H1 (cell line): ENCODE measurements around the gene OPHN1. TPM values are rescaled to one million over a fixed set of nuclear protein-coding genes. Genes with fewer than 3 reads are reported as not detected.

Source experiments
- CTCF ChIA-PET: fragments of 300-600 bp; sonication (Branson Sonifier 250); formaldehyde crosslinking; loops from one replicate; lab custom pipeline; 2021; ENCODE audit not compliant: partially characterized antibody; lab: Charles Lee
- POLR2A ChIA-PET: fragments of 300-600 bp; sonication (Branson Sonifier 250); formaldehyde crosslinking; loops from one replicate; lab custom pipeline; 2021; ENCODE audit warnings: inconsistent platforms; ENCODE audit not compliant: partially characterized antibody; lab: Charles Lee
- DNase-seq, 2 experiments: peaks; one replicate each; pipeline versions ENCODE4 v3.0.0 to v3.0.0-alpha.2; 2010 to 2022; ENCODE audit warnings: low spot score in 2 of 2, low read depth in 1 of 2, mixed read lengths in 1 of 2
- FAIRE-seq: peaks from 2 replicates; lab custom pipeline; 2011; peaks lifted over from hg19 to GRCh38; lab: Jason Lieb, UNC
- H2AFZ ChIP-seq: 2 replicates; pipeline ENCODE4 v1.8.1; 2012; ENCODE audit warnings: low read length, inconsistent platforms
- H2AK5ac ChIP-seq: 2 replicates; pipeline ENCODE4 v1.6.1; 2013; ENCODE audit warnings: low read depth, low read length
- H2BK120ac ChIP-seq: replicated peaks from 2 replicates; pipeline ENCODE3; 2013; ENCODE audit warnings: low read depth, low read length, inconsistent platforms
- H2BK12ac ChIP-seq: 2 replicates; pipeline ENCODE4 v1.6.1; 2013; ENCODE audit warnings: low read depth, low read length
- H2BK15ac ChIP-seq: 2 replicates; pipeline ENCODE4 v1.6.1; 2013; ENCODE audit warnings: low read length
- H2BK20ac ChIP-seq: 2 replicates; pipeline ENCODE4 v1.6.1; 2013; ENCODE audit warnings: low read length
- H2BK5ac ChIP-seq: 2 replicates; pipeline ENCODE4 v1.6.1; 2013; ENCODE audit warnings: low read depth, low read length
- H3K14ac ChIP-seq: 2 replicates; pipeline ENCODE4 v1.6.1; 2013; ENCODE audit warnings: inconsistent platforms; ENCODE audit not compliant: insufficient read length
- H3K18ac ChIP-seq: 2 replicates; pipeline ENCODE4 v1.6.1; 2013; ENCODE audit warnings: low read length; ENCODE audit errors: extremely low read depth
- H3K23ac ChIP-seq: 2 replicates; pipeline ENCODE4 v1.6.1; 2013; ENCODE audit warnings: inconsistent platforms; ENCODE audit not compliant: insufficient read length
- H3K23me2 ChIP-seq: 2 replicates; pipeline ENCODE4 v1.6.1; 2013; ENCODE audit warnings: low read depth, low read length
- H3K27ac ChIP-seq: 2 replicates; pipeline ENCODE4 v1.6.1; 2011; ENCODE audit warnings: low read depth, low read length, inconsistent platforms
- H3K27me3 ChIP-seq, 4 experiments: replicated peaks in 1 of 4; 1 replicate in 1 of 4; 2 replicates in 3 of 4; pipeline versions ENCODE4 v1.6.1 to v1.8.1; 2011 to 2013; ENCODE audit warnings: low read length in 3 of 4, mild to moderate bottlenecking in 3 of 4, inconsistent platforms in 2 of 4, mixed read lengths in 2 of 4, moderate library complexity in 1 of 4; ENCODE audit not compliant: control insufficient read depth in 3 of 4, insufficient read depth in 3 of 4; ENCODE audit errors: extremely low read depth in 1 of 4
- H3K36me3 ChIP-seq, 4 experiments: 2 replicates each; pipeline versions ENCODE4 v1.6.1 to v1.8.1; 2011 to 2013; ENCODE audit warnings: mild to moderate bottlenecking in 4 of 4, low read length in 3 of 4, moderate library complexity in 2 of 4, control low read depth in 1 of 4, inconsistent platforms in 1 of 4; ENCODE audit not compliant: insufficient read depth in 4 of 4, control insufficient read depth in 2 of 4
- H3K4ac ChIP-seq: replicated peaks from 2 replicates; pipeline ENCODE3; 2013; ENCODE audit warnings: low read length, low read depth, mixed read lengths, inconsistent platforms; ENCODE audit not compliant: insufficient read length
- H3K4me1 ChIP-seq, 4 experiments: replicated peaks in 1 of 4; 1 replicate in 1 of 4; 2 replicates in 3 of 4; pipeline versions ENCODE4 v1.6.1 to v1.8.1; 2011 to 2013; ENCODE audit warnings: low read length in 3 of 4, inconsistent platforms in 2 of 4, mixed read lengths in 1 of 4; ENCODE audit not compliant: insufficient read depth in 4 of 4, control insufficient read depth in 3 of 4
- H3K4me2 ChIP-seq, 2 experiments: 2 replicates each; pipeline versions ENCODE4 v1.6.1 to v1.8.1; 2011 to 2013; ENCODE audit warnings: low read depth in 2 of 2, low read length in 2 of 2, control low read depth in 1 of 2, inconsistent platforms in 1 of 2, mild to moderate bottlenecking in 1 of 2; ENCODE audit not compliant: insufficient read depth in 1 of 2
- H3K4me3 ChIP-seq, 4 experiments: fragments of 200-600, 300-600 bp in 1 of 4; sonication (generic), shearing (Covaris generic), sonication (Bioruptor Twin) in 1 of 4; 2 replicates each; pipeline versions ENCODE4 v1.5.1 to v1.8.1; 2011 to 2016; ENCODE audit warnings: low read length in 4 of 4, low read depth in 3 of 4, control low read depth in 2 of 4, inconsistent platforms in 2 of 4, mild to moderate bottlenecking in 2 of 4, mixed read lengths in 1 of 4, moderate library complexity in 1 of 4; ENCODE audit not compliant: insufficient read depth in 2 of 4; ENCODE audit errors: extremely low read depth in 1 of 4
- H3K56ac ChIP-seq: replicated peaks from 2 replicates; pipeline ENCODE3; 2013; ENCODE audit warnings: low read depth, mild to moderate bottlenecking, mixed read lengths, low read length, inconsistent platforms; ENCODE audit not compliant: insufficient read length
- H3K79me1 ChIP-seq: 2 replicates; pipeline ENCODE4 v1.6.1; 2013; ENCODE audit warnings: low read depth, low read length, control low read depth
- H3K79me2 ChIP-seq, 2 experiments: 2 replicates each; pipeline versions ENCODE4 v1.6.1 to v1.8.1; 2012 to 2013; ENCODE audit warnings: low read length in 2 of 2, mild to moderate bottlenecking in 2 of 2, inconsistent platforms in 1 of 2; ENCODE audit not compliant: insufficient read depth in 2 of 2, control insufficient read depth in 1 of 2
- H3K9ac ChIP-seq, 4 experiments: replicated peaks in 1 of 4; 1 replicate in 1 of 4; 2 replicates in 3 of 4; pipeline versions ENCODE4 v1.6.1 to v1.8.1; 2011 to 2013; ENCODE audit warnings: low read depth in 3 of 4, low read length in 3 of 4, control low read depth in 2 of 4, mild to moderate bottlenecking in 2 of 4, moderate library complexity in 2 of 4, inconsistent platforms in 1 of 4; ENCODE audit errors: extremely low read depth in 1 of 4
- H3K9me3 ChIP-seq, 2 experiments: 2 replicates each; pipeline versions ENCODE4 v1.6.1 to v1.8.1; 2012 to 2013; ENCODE audit warnings: mild to moderate bottlenecking in 2 of 2, moderate library complexity in 2 of 2, control low read depth in 1 of 2, inconsistent platforms in 1 of 2, low read depth in 1 of 2, low read length in 1 of 2, mixed read lengths in 1 of 2; ENCODE audit not compliant: insufficient read depth in 2 of 2
- H4K20me1 ChIP-seq, 2 experiments: replicated peaks in 1 of 2; 2 replicates each; pipeline versions ENCODE3 to v1.8.1; 2011 to 2013; ENCODE audit warnings: inconsistent platforms in 2 of 2, low read length in 2 of 2, mild to moderate bottlenecking in 1 of 2; ENCODE audit not compliant: insufficient read depth in 2 of 2, control insufficient read depth in 1 of 2
- H4K5ac ChIP-seq: 2 replicates; pipeline ENCODE4 v1.6.1; 2013; ENCODE audit warnings: low read length, low read depth, mixed read lengths, inconsistent platforms; ENCODE audit not compliant: insufficient read length
- H4K8ac ChIP-seq: 2 replicates; pipeline ENCODE4 v1.8.0; 2013; ENCODE audit warnings: mild to moderate bottlenecking, moderate library complexity, low read length, inconsistent platforms; ENCODE audit not compliant: insufficient read depth; ENCODE audit errors: extremely low read depth
- H4K91ac ChIP-seq: replicated peaks from 2 replicates; pipeline ENCODE3; 2013; ENCODE audit warnings: low read length, mixed read lengths, inconsistent platforms; ENCODE audit not compliant: insufficient read length
- ASH2L ChIP-seq: fragments of 200-600, 300-600 bp; sonication (generic); IDR thresholded peaks from one replicate; pipeline ENCODE4 v1.7.1; 2017; ENCODE audit warnings: low read length
- BACH1 ChIP-seq: IDR thresholded peaks from 2 replicates; pipeline ENCODE4 v1.6.1; 2012; ENCODE audit warnings: low read length, improper control_type of control experiment
- CBX5 ChIP-seq: fragments of 300-800, 300-1000 bp; sonication (generic); IDR thresholded peaks from 2 replicates; pipeline ENCODE4 v1.7.1; 2016; ENCODE audit warnings: antibody characterized with exemption, low read length, low read depth
- CEBPB ChIP-seq: IDR thresholded peaks from 2 replicates; pipeline ENCODE4 v1.6.1; 2012; ENCODE audit warnings: low read depth, low read length
- CREB1 ChIP-seq: IDR thresholded peaks from 2 replicates; pipeline ENCODE4 v1.6.1; 2012; ENCODE audit warnings: inconsistent platforms
- EZH2 ChIP-seq: fragments of 200-600 bp; sonication (generic); IDR thresholded peaks from 2 replicates; pipeline ENCODE4 v1.7.1; 2012; ENCODE audit warnings: low read depth, mild to moderate bottlenecking, moderate library complexity, low read length, inconsistent platforms; ENCODE audit not compliant: severe bottlenecking
- HDAC2 ChIP-seq, 2 experiments: fragments of 300-600 bp in 1 of 2; sonication (generic) in 1 of 2; IDR thresholded peaks; 2 replicates each; pipeline ENCODE4 v1.6.1; 2011 to 2012; ENCODE audit warnings: low read depth in 2 of 2, low read length in 2 of 2, mild to moderate bottlenecking in 2 of 2, moderate library complexity in 2 of 2, borderline replicate concordance in 1 of 2, inconsistent platforms in 1 of 2
- HDAC6 ChIP-seq: IDR thresholded peaks from one replicate; pipeline ENCODE4 v1.7.1; 2012; ENCODE audit warnings: low read depth, mild to moderate bottlenecking, inconsistent platforms, low read length, moderate library complexity
- KDM4A ChIP-seq: IDR thresholded peaks from one replicate; pipeline ENCODE4 v1.7.1; 2012; ENCODE audit warnings: low read depth, mild to moderate bottlenecking, moderate library complexity, low read length, inconsistent platforms; ENCODE audit not compliant: severe bottlenecking
- MAFK ChIP-seq: IDR thresholded peaks from 2 replicates; pipeline ENCODE4 v1.6.1; 2012; ENCODE audit warnings: low read depth, mild to moderate bottlenecking, improper control_type of control experiment, low read length
- POLR2AphosphoS5 ChIP-seq: IDR thresholded peaks from 2 replicates; pipeline ENCODE4 v1.6.1; 2011; ENCODE audit warnings: low read depth, low read length
- RAD21 ChIP-seq, 2 experiments: IDR thresholded peaks in 1 of 2; conservative IDR thresholded peaks in 1 of 2; 2 replicates each; pipeline ENCODE4 v1.6.1; 2011; ENCODE audit warnings: low read depth in 2 of 2, low read length in 2 of 2, improper control_type of control experiment in 1 of 2, inconsistent platforms in 1 of 2, mild to moderate bottlenecking in 1 of 2, moderate library complexity in 1 of 2
- SP1 ChIP-seq: IDR thresholded peaks from 2 replicates; pipeline ENCODE4 v1.6.1; 2011; ENCODE audit warnings: low read depth, low read length
- ZNF274 ChIP-seq: IDR thresholded peaks from 2 replicates; pipeline ENCODE4 v1.7.0; 2012; ENCODE audit warnings: low read length, borderline replicate concordance; ENCODE audit errors: extremely low read depth
- WGBS, 2 experiments: shearing (Covaris generic) in 1 of 2; methylation state at CpG; one replicate each; pipeline versions ENCODE4 v1.1.6 to v1.1.7; 2013 to 2015; ENCODE audit warnings: low lambda C conversion rate in 2 of 2, mixed read lengths in 2 of 2, inconsistent platforms in 1 of 2, low coverage in 1 of 2, missing lambda C conversion rate in 1 of 2; ENCODE audit not compliant: insufficient replicate concordance in 2 of 2, insufficient coverage in 1 of 2, insufficient read length in 1 of 2; ENCODE audit errors: extremely low coverage in 1 of 2, missing lambda C conversion rate in 1 of 2; 5-methylcytosine and 5-hydroxymethylcytosine counted together
- polyA plus RNA-seq, 7 experiments: library from polyadenylated mRNA; depleted of rRNA in 3 of 7; stranded (reverse) in 5 of 7; unstranded in 2 of 7; fragments of >200 nt in 5 of 7; fragments of 200-250 nt in 2 of 7; gene quantifications; 1 replicate in 5 of 7; 2 replicates in 1 of 7; 4 replicates in 1 of 7; pipeline versions ENCODE4 v1.2.1 to v1.2.3, GENCODE V29; 2011 to 2013; ENCODE audit warnings: missing spikeins in 2 of 7, mixed read lengths in 2 of 7
- total RNA-seq: library from RNA; stranded (reverse); fragmentation: NEBNext Ultra II Directional; extraction: Animal tissue kit (Norgen Biotek cat#: 25700); gene quantifications from 2 replicates; pipeline ENCODE4 v1.2.1, GENCODE V29; 2021
- TF ChIP-seq, protein P1 (sequence below): IDR thresholded peaks from 2 replicates; pipeline ENCODE4 v1.6.1; 2011; ENCODE audit warnings: low read depth, mild to moderate bottlenecking, low read length; ENCODE audit not compliant: insufficient read depth

Gene OPHN1
- total and polyA plus RNA-seq, 2 of the 8 experiments (the other 6 are each of a cell fraction or from before 2014, with no cell fraction given), result 1.2 to 3.5 TPM

DNA sequence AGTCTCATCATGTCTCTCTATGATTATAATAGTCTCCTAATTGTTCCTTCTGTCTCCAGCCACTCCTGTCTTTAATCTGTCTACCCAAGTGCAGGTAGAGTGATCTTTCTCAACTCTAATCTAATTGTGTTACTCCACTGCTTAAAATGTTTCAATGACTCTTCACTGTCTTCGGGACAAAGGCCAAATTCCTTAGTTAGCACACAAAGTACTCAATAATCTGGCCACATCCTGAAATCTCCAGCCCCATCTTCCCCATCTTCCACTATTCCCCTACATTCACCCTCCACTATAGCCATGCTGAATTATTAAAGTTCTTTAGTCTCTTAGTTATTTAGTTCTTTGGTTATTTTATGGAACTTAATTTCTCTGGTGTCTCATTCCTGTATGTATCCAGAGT, 353.3 kb downstream of the OPHN1 start:
- CTCF ChIA-PET, result no interaction called here
- H3K4me2 ChIP-seq, result no peak overlapping the region
- H3K27me3 ChIP-seq, result no peaks in the 10 kb centered on the region
- TF ChIP-seq CBX5, result no peak
- TF ChIP-seq POLR2AphosphoS5, result no peak
- TF ChIP-seq EZH2, result no peak
- no peak for TF ChIP-seq HDAC6
- no peak for TF ChIP-seq BACH1
- TF ChIP-seq ASH2L, result no peak
- TF ChIP-seq KDM4A, result no peak
- TF ChIP-seq SP1, result no peak
- TF ChIP-seq ZNF274, result no peak
- no peak for TF ChIP-seq RAD21 (IDR thresholded peaks at IDR 0.05 in 1 of 2, conservative IDR thresholded peaks at IDR 0.05 in 1 of 2; ENCODE audit: low read depth in 2 of 2, low read length in 2 of 2)
- no peak for TF ChIP-seq MAFK
- TF ChIP-seq CEBPB, result no peak
- TF ChIP-seq HDAC2 (IDR thresholded peaks at IDR 0.05; ENCODE audit: borderline replicate concordance in 1 of 2, low read depth in 2 of 2, low read length in 2 of 2), result no peak
- TF ChIP-seq CREB1, result no peak
- TF ChIP-seq, protein P1, sequence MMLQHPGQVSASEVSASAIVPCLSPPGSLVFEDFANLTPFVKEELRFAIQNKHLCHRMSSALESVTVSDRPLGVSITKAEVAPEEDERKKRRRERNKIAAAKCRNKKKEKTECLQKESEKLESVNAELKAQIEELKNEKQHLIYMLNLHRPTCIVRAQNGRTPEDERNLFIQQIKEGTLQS, result no peak
- TF ChIP-seq, all 59 proteins: peak for 0
- Histone ChIP-seq H3K56ac (no peak overlapping the region), H4K5ac (no peak overlapping the region), H3K14ac (no peak overlapping the region), H3K36me3 (no peaks in the 10 kb centered on the region), H2BK5ac (no peak overlapping the region), H3K27ac (no peak overlapping the region), H3K9me3 (no peaks in the 10 kb centered on the region), H2BK12ac (no peak overlapping the region), H3K79me1 (no peaks in the 10 kb centered on the region), H2BK15ac (no peak overlapping the region), H2AFZ (no peak overlapping the region), H3K23ac (no peak overlapping the region), H3K18ac (no peak overlapping the region), H2BK20ac (no peak overlapping the region), H3K23me2 (no peaks in the 10 kb centered on the region), H2AK5ac (no peak overlapping the region), H3K79me2 (no peaks in the 10 kb centered on the region), H3K9ac (no peak overlapping the region), H3K4me3 (no peak overlapping the region), H3K4me1 (no peaks in the 10 kb centered on the region), H3K4ac (no peak overlapping the region), H4K8ac (no peak overlapping the region), H4K20me1 (no peaks in the 10 kb centered on the region), H2BK120ac (no peak overlapping the region), H4K91ac (no peak overlapping the region)
- POLR2A ChIA-PET, result no interaction called here
- FAIRE-seq (no peak), DNase-seq (no peak)
- 100% methylated on average over 1 of the region's 1 CpG; no CpG with 5 or more reads in 1 of the 2 experiments for WGBS, 2 experiments
